GM12878 (cell line): ENCODE results near the gene FHOD3.

Experiments
- CTCF ChIP-seq, 3 experiments: IDR thresholded peaks in 2 of 3; conservative IDR thresholded peaks in 1 of 3; 2 replicates each; pipeline ENCODE4 v1.5.1; 2011; ENCODE audit warnings: low read depth in 3 of 3, low read length in 3 of 3, mild to moderate bottlenecking in 3 of 3, control low read depth in 2 of 3, moderate library complexity in 2 of 3, inconsistent platforms in 1 of 3, mixed read lengths in 1 of 3; ENCODE audit not compliant: control insufficient read depth in 2 of 3, insufficient read depth in 1 of 3; ENCODE audit errors: extremely low read depth in 1 of 3
- FOXK2 ChIP-seq: fragments of 450-650 bp; IDR thresholded peaks from 2 replicates; pipeline ENCODE4 v1.6.1; 2017; ENCODE audit warnings: mild to moderate bottlenecking, moderate library complexity
- TF ChIP-seq, protein P1 (sequence below): IDR thresholded peaks from 2 replicates; pipeline ENCODE4 v1.6.1; 2012; ENCODE audit warnings: low read depth, low read length, improper control_type of control experiment

- TF ChIP-seq FOXK2 (no peak), CTCF (IDR thresholded peaks at IDR 0.05 in 2 of 3, conservative IDR thresholded peaks at IDR 0.05 in 1 of 3; ENCODE audit: control insufficient read depth in 2 of 3, extremely low read depth in 1 of 3, insufficient read depth in 1 of 3, low read depth in 3 of 3, low read length in 3 of 3) (no peak)
- TF ChIP-seq, protein P1, sequence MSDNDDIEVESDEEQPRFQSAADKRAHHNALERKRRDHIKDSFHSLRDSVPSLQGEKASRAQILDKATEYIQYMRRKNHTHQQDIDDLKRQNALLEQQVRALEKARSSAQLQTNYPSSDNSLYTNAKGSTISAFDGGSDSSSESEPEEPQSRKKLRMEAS = no peak
These were observed 230.4 kb downstream of the FHOD3 start for GRCh38 chr18:36527740-36528455.
